Upper lobe of left lung (tissue), 4 donors: ENCODE data around the gene KIAA1958.

Source experiments
- POLR2A ChIP-seq, 4 donors: fragments of 450-650 bp; IDR thresholded peaks; one replicate each; pipeline ENCODE4 v1.5.1; 2016 to 2017; ENCODE audit warnings: antibody characterized with exemption in 4 of 4, mild to moderate bottlenecking in 2 of 4
- TF ChIP-seq, protein P1 (sequence below), 6 experiments: fragments of 450-650 bp in 4 of 6; fragments of 200-600 bp in 2 of 6; sonication (generic) in 2 of 6; IDR thresholded peaks; one replicate each; pipeline ENCODE4 v1.5.1; 2016 to 2019; ENCODE audit warnings: antibody characterized with exemption in 6 of 6

DNA sequence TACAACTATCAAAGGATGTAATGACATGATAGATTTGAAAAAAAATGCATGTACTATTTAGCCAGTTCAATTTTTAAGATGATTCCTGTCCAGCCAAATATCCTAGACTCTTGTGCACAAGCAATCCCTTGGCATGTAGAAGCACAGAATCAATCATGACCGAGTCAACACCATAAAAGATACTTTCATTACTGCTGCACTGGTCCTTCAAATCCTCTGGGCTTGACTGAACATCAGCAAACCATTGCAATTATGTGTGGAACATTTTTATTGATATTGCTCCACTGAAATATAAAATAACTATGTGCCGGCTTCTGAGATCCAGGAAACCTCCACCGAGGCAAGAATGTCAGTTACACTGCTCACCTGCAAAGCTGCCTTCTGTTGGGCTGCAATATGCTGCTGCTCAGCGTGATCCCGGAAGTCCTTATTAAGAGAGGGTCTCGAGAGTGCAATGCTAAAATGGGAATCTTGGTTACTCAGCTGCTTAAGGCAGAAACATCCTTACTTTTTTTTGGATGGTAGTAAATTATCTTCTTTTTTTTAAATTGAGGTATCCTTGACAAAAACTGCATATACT is 202.6 kb downstream of the KIAA1958 start:
- TF ChIP-seq, protein P1, sequence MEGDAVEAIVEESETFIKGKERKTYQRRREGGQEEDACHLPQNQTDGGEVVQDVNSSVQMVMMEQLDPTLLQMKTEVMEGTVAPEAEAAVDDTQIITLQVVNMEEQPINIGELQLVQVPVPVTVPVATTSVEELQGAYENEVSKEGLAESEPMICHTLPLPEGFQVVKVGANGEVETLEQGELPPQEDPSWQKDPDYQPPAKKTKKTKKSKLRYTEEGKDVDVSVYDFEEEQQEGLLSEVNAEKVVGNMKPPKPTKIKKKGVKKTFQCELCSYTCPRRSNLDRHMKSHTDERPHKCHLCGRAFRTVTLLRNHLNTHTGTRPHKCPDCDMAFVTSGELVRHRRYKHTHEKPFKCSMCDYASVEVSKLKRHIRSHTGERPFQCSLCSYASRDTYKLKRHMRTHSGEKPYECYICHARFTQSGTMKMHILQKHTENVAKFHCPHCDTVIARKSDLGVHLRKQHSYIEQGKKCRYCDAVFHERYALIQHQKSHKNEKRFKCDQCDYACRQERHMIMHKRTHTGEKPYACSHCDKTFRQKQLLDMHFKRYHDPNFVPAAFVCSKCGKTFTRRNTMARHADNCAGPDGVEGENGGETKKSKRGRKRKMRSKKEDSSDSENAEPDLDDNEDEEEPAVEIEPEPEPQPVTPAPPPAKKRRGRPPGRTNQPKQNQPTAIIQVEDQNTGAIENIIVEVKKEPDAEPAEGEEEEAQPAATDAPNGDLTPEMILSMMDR (IDR thresholded peaks at IDR 0.05): no peak
- no peak for TF ChIP-seq POLR2A (IDR thresholded peaks at IDR 0.05)
